DMS79 treated with DMSO at 0.1 percent for 48 hours (cell line): ENCODE results near the gene FAM181A.

Source experiments
- DNase-seq: peaks from one replicate; lab custom pipeline; 2025; lab: John Stamatoyannopoulos, UW

FAM181A gene

DNA sequence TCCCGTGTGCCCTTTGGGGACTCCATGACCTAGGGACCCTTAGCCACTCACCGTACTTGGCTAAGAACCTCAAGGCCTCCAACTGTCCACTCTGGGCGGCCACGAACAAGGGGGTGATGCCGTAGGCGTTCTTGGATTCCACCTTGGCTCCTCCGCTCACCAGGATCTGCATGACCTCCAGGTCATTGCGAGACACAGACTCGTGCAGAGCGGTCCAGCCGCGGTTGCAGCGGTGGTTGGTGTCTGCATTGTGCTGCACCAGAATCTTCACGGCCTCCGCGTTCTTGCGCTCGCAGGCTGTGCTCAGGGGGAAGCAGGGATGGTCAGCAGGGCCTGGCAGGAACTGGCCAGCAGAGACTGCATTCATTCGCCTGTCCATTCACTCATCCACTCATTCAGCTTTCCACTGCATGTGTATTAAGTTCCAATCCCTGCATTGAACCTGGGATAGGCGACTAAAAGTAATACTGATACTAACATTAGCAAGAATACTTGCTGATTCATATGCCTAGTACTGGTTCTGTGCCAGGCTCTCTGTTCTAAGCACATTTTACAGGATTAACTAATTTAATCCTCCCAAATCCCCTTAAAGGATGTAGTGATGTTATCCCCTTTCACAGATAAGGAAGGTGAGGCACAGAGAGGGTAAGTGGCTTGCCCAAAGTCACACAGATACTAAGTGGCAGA, 23.9 kb downstream of the FAM181A start:
- DNase-seq: no peak

DNA sequence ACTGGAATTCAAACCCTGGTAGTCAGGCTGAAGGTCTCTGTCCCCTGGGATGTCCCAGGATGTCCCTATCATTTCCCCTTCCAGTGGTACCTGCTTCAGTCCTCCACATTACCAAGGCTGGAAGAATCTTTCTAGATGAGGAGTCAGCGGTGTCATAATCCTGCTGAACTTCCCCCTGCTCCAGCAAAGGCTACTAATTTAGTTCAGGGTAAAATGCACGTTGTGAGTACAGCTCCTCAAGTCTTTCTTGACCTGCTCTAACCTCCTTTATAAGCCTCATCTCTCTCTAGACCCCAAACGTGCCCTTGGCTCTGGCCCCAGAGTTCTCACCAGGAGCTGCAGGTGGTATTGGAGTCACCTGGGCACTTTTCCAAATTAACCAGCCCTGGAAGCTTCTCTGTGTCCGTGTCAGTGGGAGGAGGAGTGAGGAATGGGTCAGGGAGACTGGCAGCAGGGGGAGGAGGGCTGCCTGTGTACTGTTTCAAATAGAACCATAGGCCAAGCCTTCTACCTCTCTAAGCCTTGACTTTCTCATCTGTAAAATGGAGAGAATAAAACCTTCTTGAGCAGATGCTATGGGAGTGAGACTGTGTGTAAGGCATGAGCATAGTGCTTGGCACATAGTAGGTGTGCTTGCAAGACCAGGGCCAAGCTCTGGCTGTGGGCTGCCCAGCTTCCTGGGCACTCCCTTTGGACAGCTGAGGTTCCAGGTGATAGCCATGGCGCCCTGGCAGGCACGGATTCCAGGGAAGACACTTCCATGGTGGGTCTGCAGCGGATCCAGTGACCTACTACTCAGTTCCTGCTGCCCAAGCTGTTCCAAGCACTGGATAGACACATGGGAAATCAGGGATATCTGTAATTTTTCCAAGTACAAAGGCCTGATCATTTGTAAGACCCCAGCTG, 24.7 kb downstream of the FAM181A start:
- peak; percentile 84 for DNase-seq

DNA sequence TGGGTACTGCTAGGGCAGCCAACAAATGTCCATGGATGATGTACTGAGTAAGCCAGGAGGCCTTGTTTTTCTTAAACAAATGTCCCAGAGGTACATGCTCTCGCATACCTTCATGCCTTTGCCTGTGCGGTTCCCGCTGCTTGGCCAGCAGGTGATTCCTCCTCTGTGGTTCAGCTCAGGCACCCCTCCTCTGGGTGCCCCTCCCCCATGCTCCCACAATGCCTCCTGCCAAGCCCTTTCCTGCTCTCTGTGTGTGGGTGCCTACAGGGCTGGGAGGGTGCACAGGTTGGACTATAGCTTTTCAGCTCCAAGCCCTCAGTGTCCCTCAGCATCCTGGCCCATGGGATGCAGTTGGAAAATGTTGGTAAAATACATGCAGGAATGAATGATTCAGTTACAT, 25.7 kb downstream of the FAM181A start:
- no peak for DNase-seq

DNA sequence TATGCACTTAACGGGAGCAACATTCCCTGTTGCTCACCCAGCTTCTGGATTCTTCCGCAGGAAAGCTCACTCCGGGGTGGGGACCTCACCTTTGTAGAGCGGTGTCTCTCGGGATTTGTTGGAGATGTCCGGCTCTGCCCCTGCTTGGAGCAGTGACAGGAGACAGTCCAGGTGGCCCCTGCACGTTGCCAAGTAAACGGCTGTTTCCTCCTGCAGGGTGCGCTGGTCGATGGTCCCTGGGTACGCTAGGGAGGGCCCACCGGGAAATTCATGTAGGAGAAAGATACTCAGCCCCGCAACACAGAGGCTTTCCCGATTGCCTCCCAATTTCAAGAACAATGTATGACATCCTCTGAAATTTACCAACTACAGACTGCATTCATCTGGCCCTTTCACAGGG, 26.1 kb downstream of the FAM181A start:
- no peak for DNase-seq

DNA sequence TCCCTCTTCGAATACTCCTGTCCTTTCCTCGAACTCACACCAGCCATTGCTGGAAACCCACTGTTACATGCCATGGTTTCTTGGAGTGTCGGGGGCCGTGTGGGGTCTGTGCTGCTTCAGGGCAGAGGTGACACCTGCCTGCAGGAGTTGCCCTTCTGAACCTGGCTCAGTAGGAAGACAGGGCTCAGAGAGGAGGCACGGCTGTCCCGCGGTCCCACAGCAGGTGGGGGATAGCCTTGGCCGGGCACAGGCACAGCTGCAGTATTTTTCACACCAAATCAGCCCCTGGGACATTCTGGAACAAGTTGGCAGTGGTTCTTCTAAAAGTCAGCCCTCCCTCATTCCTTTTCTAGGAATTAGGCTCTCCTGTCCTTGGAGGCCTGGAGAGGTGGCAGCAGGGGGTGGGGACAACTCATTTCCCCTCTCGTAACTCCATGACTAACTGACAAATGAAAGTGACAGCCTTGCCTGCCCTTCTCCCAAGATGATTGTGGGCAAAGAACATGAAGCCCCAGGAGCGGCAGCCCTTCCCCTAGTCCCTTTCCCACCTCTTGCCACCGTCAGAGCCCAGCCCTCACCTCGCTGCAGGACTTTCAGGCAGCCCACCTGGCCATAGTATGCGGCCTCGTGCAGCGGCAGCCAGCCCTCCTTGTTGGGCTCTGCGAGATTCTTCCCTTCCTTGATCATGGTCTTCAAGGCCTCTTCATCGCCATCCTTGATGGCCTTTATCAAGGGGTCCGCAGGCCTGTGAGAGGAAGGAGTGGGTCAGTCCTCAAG, 26.8 kb downstream of the FAM181A start:
- no peak for DNase-seq

DNA sequence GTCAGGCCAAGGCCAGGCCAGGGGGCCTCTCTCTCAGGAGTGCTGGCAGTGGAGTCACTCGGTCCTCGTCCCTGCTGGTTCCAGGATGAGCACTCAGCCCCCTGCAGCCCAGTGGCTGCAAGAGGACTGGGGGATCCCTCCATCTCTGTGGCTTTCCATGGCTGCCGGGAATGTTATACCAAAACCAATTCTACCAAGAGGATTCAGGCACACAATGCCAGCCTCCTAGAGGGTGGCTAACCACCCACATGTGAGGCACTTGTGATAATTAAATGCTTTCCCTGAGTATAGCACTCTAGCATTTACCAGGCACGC, 27.3 kb downstream of the FAM181A start:
- no peak for DNase-seq

DNA sequence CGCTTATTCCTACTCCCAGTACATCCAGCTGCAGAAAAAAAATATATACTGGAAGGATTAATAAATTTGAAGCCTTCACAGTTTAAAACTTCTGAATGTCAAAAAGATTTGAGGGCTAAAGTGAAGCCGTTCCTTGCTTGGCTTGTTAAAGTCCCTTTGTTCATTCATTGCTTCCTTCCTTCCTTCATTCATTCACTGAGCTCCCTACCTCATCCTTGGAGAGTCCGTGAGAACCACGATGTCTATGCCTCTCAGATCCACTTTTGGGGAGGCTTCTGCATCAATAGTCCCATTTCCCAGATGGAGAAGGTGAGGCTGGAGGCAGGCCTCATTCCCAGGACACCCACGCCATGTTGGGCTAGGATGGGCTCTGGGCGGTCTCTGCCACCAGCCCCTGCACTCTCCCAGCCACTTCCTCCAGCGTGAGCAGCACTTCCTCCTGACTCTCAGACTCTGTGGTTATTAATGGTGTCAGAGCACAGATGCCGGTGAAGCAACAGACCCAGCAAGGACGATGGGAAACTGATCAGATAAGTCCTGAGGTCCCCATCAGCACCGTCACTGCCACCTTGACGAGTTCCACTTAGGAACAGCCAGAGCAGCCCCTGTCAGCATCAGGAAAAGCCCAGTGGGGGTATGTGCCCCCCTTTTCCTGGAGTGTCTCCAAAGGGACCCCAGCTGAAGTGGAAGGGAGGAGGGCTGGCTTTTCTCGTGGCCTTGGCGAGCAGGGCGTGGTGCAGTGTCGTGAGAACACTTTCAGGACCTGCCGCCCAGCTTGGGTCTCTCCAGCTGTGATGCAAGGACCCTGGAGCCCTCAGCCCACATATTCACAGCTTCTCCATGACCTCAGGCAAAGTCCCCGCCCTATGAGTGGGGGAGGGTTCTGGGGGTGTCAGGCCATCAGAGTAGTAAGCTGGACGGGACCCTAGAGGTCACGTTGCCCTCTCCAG, 28.0 kb downstream of the FAM181A start:
- no peak for DNase-seq

DNA sequence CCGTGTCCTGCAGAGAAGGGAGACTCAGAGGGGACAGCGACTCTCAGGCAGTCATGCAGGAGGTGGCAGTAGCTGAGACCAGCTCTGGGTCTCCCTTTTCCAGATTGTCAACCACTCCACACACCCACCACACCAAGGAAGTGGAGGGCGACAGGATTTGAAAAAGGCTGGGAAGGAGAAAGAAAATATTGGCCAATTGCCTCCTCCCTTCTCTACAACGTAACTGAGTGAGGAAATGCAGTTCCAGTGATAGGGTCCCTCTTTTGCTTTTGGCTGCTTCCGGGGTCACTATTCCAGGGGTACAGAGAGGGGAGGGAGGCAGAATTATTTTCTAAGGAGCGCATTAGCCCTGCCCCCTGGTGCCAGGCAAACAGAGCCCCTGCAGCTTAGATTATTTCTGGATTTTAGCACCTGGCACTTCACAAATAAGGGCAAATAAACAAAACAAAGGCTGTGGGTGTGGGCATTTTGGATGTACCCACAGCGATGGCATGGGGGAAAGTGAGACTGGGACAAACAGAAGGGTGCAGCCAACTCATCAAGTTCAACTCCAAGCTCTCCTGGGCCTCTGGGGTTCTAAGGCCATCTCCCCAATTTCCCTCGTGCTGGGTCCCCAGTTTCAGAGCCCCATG, 28.8 kb downstream of the FAM181A start:
- no peak for DNase-seq

DNA sequence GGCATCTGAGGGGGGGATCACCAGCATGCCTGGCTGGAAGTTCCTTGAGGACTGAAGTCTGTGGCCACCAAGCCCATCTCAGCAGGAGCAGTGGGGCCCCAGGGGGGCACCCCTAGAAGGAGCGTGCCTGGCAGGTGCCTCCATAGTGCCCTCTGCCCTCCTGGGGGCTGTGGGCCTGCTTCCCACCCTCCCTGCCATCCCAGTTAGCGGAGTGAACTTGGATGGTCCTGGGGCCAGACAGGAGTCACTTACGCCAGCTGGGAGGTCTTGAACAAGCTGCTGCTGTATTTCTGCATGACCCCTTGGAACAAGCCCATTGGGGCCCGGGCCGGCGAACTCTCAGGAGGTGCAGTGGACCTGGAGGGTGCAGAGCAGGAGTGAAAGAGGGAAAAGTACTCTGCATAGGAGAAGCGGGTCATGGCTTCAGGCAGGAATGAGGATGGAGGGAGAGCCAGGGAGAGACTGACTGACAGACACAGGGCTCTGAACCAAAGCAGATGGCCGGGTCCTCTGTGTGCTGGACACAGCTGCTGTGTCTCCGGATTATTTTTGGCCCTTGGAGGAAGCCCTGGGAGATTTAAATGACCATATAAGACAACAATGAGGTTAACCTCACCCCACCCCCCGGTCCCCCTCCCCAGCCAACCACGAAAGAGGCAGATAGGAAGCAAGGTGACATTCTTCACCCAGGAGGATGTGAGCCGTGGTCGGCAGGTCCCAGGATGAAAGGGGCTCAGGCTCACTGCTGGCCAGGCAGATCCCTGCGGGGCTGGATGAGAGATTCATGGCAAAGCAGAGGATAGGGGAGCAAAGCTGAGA, 29.6 kb downstream of the FAM181A start:
- DNase-seq: no peak

DNA sequence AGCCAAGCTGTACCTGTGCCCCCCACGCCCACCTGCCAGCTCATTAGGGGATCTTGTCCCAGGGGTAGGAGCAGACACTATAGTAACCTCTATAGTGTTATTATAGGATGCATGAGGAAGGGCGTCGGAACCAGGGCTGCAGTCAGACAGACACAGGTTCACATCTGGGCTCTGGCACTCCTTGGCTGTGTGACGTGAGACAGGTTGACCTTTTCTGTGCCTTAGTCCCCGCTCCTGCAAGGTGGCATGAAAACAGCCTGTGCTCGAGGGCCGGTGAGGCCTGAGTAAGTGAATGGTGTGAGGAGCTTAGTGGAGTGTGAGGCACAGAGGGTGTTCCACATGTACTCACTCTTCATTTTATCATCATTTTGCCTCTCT, 30.2 kb downstream of the FAM181A start:
- DNase-seq: no peak

DNA sequence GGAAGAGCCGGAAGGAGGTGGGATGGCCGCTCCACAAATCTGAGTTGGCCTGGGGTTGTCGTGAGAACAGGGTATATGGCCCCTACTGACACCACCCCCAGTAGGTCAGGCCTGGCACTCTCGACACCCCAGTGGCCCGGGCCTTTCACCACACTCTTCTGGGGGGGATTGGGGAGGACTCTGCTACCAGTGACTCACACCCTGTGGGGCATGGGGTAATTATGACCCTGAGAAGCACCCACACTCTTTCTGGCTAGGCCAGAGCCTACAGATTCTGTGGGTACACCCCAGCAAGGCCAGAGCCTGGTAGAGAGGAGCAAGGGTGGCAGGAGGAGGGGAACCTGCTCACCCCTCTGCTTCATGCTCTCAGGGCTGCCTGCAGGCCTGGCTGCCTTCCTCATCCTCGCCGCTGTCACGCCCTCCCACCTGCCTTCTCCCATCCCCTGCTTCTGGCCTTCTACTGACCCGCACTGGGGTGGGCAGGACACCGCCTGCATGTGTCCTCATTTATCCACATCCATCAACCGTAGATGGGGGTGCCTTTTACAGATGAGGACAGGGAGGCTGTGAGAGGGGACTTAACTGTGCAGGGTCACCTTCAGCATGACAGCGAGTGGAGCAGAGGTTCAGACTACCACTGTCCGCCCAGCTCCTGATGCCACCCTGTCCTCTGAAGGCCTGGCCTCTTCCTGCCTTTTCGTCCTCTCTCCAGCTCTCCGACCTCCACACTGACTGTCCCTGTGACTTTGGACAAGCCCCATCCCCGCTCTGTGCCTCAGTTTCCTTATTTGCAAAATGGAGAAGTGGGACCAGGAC, 30.8 kb downstream of the FAM181A start:
- no peak for DNase-seq

DNA sequence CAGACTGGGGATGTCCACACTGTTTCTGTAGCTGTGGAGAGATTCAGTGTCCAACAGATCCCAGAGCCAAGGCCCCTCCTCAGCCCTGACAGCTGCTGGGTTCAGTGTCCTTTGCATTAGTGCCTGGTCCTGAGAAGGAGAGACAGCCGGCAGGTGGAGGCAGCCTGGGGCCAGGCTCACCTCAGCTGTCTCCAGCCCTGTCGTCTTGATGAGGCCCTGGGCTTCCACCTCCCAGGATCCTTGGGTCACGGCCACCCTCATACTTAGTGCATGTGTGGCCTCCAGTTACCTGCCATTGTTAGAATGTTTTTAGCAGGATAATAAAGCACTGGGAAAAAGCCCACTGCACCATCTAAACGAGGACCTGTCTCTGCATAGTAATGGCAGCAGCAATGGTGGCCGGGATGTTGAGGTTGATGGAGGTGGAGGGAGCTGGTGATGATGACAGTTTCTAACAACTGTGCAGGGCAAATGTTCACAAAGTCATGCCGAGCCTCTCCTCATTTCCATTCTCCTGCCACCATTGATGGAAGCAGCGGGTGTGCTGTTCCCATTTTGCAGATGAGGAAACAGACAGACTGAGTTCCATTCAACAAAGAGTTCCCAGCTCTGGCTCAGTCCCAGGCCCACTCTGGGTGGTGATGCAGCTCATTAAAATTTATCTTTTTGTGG, 31.6 kb downstream of the FAM181A start:
- DNase-seq: no peak

DNA sequence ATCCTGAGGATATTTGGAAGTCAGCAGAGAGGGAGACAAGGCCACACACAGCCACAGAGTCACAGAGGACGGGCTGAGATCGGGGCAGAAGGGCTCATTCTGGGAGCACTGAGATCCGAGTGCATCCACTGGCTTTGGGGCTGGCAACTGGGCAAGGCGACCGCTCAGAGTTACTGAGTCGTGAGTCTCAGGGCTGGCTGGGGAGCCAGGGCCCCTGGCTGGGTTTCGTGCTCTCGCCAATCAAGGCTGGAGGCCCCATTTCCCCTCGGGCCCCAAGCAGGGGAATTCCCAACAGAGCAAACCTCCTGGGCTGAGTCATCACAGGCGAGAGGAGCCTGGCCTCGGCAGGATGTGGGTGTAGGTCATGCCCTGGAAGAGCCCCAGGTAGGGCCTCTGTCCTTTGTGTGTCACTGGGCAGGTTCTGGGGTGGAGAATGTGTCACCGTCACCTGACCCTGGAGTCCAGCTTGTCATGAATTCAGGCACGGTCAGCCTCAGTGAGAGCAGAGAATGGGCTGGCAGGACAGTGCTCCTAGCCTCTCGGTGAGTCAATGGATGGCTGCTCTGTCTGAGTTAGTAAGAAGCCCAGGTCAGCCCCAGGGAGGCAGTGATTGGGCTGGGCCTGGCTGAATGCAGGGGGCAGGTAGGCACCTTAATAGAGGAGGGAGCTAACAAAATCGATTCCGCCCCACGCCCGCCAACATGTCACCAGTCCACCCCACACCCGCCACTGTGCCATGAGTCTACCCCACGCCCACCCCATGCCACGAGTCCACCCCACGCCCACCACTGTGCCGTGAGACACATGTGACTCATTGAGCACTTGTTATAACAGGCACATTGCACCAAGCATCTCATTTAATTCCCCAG, 32.3 kb downstream of the FAM181A start:
- DNase-seq: no peak

DNA sequence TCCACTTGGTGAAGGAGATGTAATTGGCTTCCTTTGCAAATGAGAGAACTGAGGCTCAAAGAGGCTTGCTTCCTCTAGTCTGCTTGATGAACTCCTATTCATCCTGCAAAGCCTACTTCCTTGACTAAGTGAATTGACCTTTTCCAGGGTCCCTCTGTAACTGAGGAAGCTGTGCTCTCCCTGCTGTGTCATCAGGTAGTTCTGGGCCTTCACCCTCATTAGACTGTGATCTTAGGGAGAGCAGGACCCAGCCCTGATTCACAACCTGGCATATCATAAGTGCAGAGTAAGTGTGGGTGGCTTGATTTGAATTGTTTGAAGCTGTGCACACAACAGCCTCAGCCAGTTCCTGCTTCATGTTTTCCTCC, 32.9 kb downstream of the FAM181A start:
- no peak for DNase-seq

DNA sequence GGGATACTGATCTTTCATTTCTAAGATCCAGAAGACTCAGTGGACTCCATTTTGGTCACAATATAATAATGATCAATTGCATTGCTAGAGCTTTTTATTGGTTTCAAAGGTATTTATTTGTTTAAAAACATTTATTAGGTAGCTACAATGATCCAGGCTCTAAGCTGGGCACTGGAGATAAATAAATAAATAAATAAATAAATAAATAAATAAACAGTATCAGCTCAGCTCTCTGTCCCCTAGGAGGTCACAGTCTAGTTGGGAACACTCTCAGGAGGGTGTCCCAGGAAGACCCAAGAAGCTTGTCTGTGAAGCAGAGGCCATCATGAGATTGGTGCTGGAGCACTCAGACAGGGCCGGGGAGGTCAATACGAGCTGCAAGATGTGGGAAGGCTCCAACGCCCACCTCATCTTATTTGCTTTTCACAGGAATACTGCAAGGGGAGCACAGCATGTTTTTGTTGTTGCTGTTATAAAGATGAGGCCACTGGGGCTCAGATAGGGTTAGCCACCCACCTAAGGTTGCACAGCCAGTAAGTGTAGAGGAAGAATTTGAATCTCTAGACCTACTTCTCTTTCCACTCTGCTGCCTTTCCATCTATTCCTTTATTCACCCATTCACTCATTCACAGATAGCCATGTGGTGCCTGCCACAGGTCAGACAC, 33.8 kb downstream of the FAM181A start:
- no peak for DNase-seq

DNA sequence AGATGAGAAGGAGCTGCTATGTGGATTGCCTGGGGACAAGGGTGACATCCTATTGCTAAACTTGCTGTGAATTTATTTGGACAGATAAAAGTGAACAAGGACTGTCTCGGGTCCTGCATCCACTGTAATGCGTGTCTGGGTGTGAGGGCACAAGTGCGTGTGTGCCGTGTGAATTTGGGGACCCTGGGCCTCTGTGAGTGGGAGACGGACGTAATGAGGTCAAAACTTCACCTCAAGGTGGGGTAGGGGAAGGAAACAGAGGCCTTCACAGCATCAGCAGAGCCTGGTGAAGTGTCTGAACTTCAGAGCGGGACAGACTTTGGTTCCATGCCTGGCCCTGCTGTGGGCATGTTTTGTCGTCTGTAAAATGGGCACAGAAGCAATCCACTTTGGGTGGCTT, 34.5 kb downstream of the FAM181A start:
- no peak for DNase-seq
